ENCODE data around the gene FRS3.

FRS3 gene

DNA sequence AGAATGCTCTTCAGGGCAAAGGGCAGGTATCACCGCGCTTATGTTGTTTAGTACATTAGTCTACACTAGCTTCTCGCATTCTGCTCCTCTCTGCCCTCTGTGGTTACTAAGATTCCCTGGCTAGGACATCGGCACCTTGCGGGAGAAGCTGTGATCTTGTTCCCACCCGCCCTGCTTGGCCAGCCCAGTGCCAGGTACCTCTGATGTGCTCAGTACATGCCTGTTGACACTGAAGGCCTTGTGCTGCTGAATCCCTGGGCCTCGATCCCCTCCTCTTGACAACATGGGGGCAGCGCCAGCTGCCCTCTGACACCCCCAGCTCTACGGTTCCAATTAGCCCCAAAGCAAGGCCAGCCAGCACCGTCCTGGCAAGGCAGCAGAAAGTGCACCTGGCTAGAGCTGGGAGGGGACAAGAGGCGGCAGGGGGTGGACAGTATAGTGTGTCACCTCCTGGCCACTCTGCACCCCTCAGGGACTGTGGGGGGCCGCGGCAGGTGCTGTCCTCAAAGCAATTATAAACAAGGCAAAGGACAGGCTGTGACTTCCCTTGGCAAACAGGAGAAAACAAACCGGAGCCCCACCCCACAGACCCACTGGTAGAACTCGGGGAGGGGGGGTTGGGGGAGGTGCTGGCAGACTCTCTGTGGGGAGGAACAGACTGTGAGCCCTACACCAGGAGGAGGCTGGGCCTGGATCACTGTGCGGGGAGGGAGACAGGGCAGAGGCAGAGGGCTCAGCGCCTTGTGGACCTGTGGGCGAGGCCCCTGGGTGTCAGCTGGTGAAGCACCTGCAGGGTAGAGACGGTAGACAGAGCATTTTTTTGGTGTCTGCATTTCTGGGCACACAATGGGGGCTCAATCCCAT is 51.4 kb downstream of the FRS3 start:
- DNase-seq (ENCODE audit: low spot score): no peak

DNA sequence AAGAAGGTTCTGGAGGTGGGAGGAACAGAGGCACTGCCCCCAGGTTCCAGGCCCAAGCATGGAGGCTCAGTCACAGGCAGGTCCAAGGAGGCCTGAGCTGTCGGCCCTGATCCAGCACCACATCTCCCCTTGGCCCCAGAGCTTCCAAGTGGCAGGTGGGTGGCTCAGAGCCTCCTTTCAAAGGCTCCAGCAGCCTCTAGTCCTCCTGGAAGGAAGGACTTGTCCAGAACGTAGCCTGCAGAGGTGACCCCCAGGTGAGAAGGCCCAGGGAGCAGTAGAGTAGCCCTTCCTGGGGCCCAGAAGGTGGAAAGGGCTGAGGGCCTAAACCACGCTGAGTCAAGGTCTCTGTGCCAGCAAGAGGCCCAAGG is 52.0 kb downstream of the FRS3 start:
- no peak for DNase-seq (ENCODE audit: low spot score)

DNA sequence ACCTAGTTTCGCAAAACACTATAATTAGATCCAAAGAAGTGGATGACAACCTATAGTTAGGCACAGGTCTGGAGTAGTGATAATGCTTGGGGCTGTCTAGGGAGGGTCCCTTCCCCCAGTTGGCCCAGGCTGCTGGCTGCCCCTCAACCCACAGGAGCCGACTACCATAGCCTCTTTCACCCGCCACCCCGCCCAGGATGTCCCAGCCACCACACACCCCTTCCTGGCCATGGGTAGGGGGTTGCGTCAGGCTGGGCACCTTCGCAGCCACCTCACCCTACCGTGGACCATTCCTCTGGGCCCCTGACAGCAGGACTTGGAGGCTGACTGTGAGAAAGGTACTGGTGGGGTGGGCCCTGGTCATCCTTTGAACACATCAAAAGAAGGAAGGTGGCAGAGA is 52.8 kb downstream of the FRS3 start:
- no peak for DNase-seq (ENCODE audit: low spot score)

DNA sequence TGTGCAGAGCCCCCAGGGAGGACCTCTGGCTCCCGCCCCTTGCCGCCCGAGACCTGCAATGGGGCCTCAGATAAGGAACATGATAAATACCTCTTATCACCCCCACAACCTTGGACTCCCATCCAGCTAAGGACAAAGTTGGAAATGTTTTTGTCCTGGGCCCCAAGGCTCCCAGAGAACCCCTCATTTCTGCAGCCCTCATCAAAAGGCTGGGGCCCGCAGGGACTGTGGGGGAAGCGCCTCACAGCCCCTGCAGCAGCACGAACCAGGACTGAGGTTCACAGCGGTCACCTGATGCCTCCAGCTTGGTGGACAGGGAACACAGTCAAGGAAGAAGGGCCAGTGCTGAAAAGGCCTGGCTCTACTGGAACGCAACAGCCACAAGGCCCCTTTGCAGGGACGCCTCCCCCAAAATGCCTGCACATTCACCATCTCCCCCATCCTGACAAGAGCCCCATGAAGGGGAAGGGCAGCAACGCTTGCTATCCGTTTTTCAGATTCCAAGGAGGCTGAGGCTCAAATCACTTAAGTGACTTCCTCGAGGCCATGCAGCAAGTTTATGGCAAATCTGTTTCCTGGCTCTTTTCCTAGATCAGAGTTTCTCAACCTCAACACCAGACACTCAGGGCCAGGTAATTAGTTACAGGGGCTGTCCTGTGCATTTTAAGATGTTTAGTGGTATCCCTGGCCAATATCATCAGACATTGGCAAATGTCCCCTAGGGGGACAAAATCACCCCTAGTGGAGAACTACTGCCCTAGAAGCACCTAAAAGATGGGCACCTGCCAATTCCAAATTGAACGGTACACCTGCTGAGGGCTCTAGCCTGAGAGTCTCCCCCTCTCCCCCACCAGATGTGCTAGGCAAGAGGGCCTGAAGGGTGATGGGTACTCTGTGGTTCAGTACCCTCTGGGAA is 54.9 kb downstream of the FRS3 start:
- DNase-seq (ENCODE audit: low spot score): no peak

DNA sequence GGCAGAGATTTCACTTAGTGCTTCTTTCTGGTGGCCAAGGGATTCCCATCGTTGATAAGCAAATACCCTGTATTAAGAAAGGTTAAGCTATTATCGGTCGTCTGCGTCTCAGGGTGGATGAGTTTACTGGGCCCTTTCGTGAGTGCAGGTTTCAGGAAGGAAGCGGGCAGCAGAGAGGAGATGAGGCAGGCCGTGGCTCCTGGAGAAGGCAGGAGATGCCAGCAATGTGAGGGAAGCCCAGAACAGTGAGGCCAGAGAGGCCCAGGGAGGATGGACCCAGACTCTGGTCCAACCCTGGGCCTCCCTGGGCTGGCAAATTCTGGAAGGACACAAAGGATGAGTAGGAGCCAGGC is 55.5 kb downstream of the FRS3 start:
- no peak for DNase-seq (ENCODE audit: low spot score)

DNA sequence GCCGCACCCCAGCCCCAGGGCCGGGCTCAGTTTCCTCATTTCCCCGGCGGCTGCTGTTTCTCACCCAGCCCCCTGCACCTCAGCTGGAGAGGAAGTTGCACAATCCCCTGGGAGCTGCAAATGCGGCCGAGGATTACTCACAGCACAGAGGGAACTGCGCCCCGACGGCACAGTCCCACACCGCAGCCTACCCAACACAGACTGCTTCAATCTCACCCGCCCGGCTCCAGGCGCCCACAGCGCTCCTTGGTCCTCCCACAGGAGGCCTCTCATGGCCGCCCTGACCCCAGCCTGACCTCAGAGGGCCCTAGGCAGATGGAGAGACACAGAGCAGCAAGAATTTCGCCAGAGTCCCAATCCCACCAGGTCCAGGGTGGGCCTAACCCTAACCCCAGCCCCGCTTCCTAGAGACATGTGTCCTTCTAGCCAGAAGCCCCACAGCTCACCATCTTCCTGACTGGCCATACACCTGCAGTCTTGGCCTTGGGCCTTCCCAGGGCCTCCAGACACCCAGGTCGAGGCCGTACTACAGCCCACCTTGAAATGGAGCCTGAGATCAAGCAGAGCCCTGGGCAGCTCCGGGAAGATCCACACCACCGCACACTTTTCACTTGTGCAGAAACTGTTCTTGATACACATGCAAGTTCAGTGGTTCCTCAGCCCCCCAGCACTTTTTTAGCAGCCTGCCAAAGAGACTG is 56.0 kb downstream of the FRS3 start:
- no peak for DNase-seq (ENCODE audit: low spot score)

DNA sequence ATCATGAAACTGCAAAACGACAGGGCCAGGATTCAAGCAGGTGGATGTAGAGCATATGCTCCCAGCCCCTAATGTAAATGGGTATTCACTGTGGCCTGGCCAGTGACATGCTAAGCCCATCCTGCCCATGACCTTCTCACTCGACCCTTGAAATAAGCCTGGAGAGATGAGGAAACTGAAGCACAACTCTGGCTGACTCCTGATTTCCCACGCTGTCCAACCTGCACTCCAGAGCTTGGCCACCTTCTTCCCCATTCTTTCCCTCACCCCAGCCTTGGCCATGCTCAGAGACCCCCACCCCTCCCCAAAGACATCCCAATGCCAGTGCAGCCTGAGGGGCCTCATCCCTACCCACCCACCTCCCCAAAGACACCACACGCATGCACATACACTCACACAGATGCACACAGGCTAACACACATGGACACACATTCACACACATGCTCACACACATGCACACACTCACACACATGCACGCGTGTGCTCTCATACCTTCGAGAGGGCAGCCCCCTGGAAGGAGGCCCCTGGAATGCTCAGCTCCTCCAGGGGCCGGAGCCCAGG is 56.7 kb downstream of the FRS3 start:
- no peak for DNase-seq (ENCODE audit: low spot score)

DNA sequence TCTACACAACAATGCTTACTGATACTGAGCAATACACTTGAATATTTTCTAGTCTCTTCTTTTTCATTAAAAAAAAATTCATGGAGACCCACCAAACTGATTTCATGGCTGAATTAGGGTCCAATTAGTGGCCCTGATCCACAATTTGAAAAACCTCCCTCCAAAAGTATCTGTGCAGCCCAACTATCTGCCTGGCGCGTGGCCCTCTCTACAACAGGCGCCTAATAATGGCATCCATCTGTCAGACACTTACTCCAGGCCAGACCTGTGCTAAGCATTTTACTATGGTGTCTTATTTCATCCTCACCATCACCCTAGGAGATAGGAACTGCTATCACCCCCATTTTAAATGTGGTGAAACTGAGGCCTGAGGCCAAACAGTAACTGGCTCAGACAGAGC is 58.3 kb downstream of the FRS3 start:
- DNase-seq (ENCODE audit: low spot score): no peak

DNA sequence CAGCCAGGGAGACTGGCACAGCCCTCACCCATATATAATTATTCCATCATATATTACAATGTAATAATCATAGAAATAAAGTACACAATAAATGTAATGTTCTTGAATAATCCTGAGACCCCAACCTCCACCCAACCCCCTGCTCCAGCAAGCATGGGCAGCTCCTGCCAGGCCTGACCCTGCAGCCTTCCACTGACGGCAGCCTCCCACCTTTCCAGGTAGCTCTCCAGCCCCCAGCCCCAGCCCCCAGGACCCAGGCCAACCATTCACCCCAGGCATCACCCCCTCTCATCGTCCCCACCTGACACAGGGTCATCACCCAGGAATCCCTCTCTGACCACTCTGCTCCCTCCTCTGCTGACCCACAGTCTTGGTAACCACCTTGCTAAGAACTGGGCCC is 58.9 kb downstream of the FRS3 start:
- no peak for DNase-seq (ENCODE audit: low spot score)

DNA sequence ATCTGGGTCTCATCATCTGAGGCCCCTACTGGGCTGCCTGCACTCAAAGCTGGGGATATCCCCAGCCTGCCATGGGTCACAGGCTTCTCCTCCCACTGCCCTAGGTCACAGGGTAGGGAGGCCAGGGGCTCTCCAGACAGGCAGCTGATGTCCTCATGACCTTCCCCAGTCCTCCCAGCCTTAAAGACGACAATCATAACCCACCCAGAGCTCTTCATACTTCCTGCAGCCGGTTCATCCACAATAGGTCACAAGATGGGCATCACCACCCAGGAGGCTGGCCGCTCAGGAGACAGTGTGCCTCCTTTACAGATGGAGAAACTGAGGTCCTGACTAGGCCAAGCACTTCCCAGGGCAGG is 59.5 kb downstream of the FRS3 start:
- DNase-seq (ENCODE audit: low spot score): no peak

All from hematopoietic multipotent progenitor cell treated with erythropoietin and hydrocortisone succinate and interleukin-3 and kit ligand, for 15 days (in vitro differentiated cells).